ENCODE measurements around the gene SCD5. TPM values are rescaled to one million over a fixed set of nuclear protein-coding genes. Genes with fewer than 3 reads are reported as not detected.

Gene SCD5
- total and polyA plus RNA-seq, 2 of the 4 experiments (the other 2 are of a cell fraction) = 12.4 to 13.5 TPM

- Histone ChIP-seq H3K14ac (replicated peaks; ENCODE audit: low read depth, low read length) (no peak overlapping the region), H3K27me3 (ENCODE audit: control insufficient read depth, insufficient read depth, low read length) (no peaks in the 10 kb centered on the region), H3K9me1 (ENCODE audit: insufficient read depth, low read length) (no peaks in the 10 kb centered on the region), H3K18ac (ENCODE audit: low read depth, low read length) (no peak overlapping the region), H3K36me3 (ENCODE audit: control insufficient read depth, insufficient read depth, low read length) (no peaks in the 10 kb centered on the region), H3K27ac (ENCODE audit: insufficient read depth, low read length) (no peak overlapping the region), H3K79me1 (ENCODE audit: low read depth in 1 of 2, low read length in 2 of 2) (peaks cover 0 to 7% of the 10 kb centered on the region in 2 experiments; a peak in 1 of 4 replicates), H3K4me1 (ENCODE audit: control insufficient read depth, insufficient read depth, low read length) (no peaks in the 10 kb centered on the region), H2BK15ac (ENCODE audit: low read depth, low read length) (no peak overlapping the region), H2BK120ac (ENCODE audit: low read depth, low read length) (no peak overlapping the region), H2AK9ac (replicated peaks; ENCODE audit: low read depth, low read length, poor library complexity) (no peak overlapping the region), H3K23ac (ENCODE audit: low read depth, low read length) (no peak overlapping the region), H3K4me3 (ENCODE audit: insufficient read depth, low read depth, low read length) (no peak overlapping the region), H4K5ac (ENCODE audit: low read depth, low read length) (no peak overlapping the region), H3K56ac (ENCODE audit: extremely low read depth, insufficient read depth, low read length) (no peak overlapping the region), H3K4ac (ENCODE audit: low read depth, low read length) (no peak overlapping the region), H2BK20ac (ENCODE audit: low read depth, low read length) (no peak overlapping the region), H2AK5ac (ENCODE audit: low read depth, low read length) (no peak overlapping the region), H4K20me1 (ENCODE audit: insufficient read depth, low read length) (no peaks in the 10 kb centered on the region), H3K9me3 (ENCODE audit: control insufficient read depth, insufficient read depth, low read length) (no peaks in the 10 kb centered on the region), H2AFZ (replicated peaks; ENCODE audit: low read length, poor library complexity) (no peak overlapping the region), H3K9ac (ENCODE audit: low read depth, low read length) (no peak overlapping the region), H3K4me2 (ENCODE audit: low read depth, low read length) (no peak overlapping the region), H4K8ac (ENCODE audit: low read depth in 2 of 2, low read length in 2 of 2) (no peak overlapping the region), H2BK5ac (ENCODE audit: low read depth, low read length, poor library complexity, severe bottlenecking) (no peak overlapping the region), H4K91ac (ENCODE audit: insufficient read depth, low read depth, low read length) (no peak overlapping the region)
- ChIA-PET POLR2A (ENCODE audit: unreplicated experiment) (no interaction called here), CTCF (interaction anchor here (0.6 to 1.5 kb wide), 10 partner anchors 9 to 77 kb away, joined by 3 to 7 read pairs (median 4); partner anchors contain the start of gene SCD5)
- intact Hi-C loops (cut with micrococcal nuclease) (loop anchor here (5.0 kb wide), 1 partner anchor 75 kb away; the partner anchor contains the start of gene SCD5), in situ Hi-C loops (cut with MboI; ENCODE audit: low sequenced_read_pairs) (no loop called here), dilution Hi-C loops (cut with HindIII; ENCODE audit: low sequenced_read_pairs, unreplicated experiment) (no loop called here)
- no TSS peak for BruUV-seq (replicated peaks)
- WGBS, 2 experiments (ENCODE audit: extremely low coverage in 2 of 2, insufficient read length in 1 of 2) = no CpG with 5 or more reads among the region's 2 CpGs
- ATAC-seq (ENCODE audit: low read depth) = peak; percentile 80
- no peak for TF ChIP-seq MXI1 (IDR thresholded peaks at IDR 0.05; ENCODE audit: borderline replicate concordance, low read depth, low read length)
- TF ChIP-seq RAD21 (IDR thresholded peaks at IDR 0.05; ENCODE audit: low read length) = peak; percentile 51
- TF ChIP-seq, protein P1, sequence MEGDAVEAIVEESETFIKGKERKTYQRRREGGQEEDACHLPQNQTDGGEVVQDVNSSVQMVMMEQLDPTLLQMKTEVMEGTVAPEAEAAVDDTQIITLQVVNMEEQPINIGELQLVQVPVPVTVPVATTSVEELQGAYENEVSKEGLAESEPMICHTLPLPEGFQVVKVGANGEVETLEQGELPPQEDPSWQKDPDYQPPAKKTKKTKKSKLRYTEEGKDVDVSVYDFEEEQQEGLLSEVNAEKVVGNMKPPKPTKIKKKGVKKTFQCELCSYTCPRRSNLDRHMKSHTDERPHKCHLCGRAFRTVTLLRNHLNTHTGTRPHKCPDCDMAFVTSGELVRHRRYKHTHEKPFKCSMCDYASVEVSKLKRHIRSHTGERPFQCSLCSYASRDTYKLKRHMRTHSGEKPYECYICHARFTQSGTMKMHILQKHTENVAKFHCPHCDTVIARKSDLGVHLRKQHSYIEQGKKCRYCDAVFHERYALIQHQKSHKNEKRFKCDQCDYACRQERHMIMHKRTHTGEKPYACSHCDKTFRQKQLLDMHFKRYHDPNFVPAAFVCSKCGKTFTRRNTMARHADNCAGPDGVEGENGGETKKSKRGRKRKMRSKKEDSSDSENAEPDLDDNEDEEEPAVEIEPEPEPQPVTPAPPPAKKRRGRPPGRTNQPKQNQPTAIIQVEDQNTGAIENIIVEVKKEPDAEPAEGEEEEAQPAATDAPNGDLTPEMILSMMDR (conservative IDR thresholded peaks at IDR 0.05; ENCODE audit: low read depth, low read length) = peak; percentile 35
- no peak for TF ChIP-seq NFE2L2 (IDR thresholded peaks at IDR 0.05; ENCODE audit: low read depth, low read length)
- TF ChIP-seq SMC3 (IDR thresholded peaks at IDR 0.05; ENCODE audit: low read depth, low read length) = no peak
- no peak for TF ChIP-seq RFX5 (IDR thresholded peaks at IDR 0.05; ENCODE audit: low read depth, low read length)
- DNase-seq = peak; percentile 26
Measured at GRCh38 chr4:82721819-82722423, 76.7 kb downstream of the SCD5 start.

All from IMR-90 (cell line).